ENCODE results near the gene AOPEP.

- no peak for TF ChIP-seq CTCF (IDR thresholded peaks at IDR 0.05)
- TF ChIP-seq POLR2A (IDR thresholded peaks at IDR 0.05) = no peak
These were observed 338.7 kb downstream of the AOPEP start for GRCh38 chr9:95065224-95065623.

Measured in heart left ventricle (tissue), 13 donors.